Measurements from ENCODE around the gene MYH14. TPM values are rescaled to one million over a fixed set of nuclear protein-coding genes. Genes with fewer than 3 reads are reported as not detected.

MYH14 gene
- total and polyA plus RNA-seq, 2 experiments from 2014 or later: 40.9 to 64.4 TPM

DNA sequence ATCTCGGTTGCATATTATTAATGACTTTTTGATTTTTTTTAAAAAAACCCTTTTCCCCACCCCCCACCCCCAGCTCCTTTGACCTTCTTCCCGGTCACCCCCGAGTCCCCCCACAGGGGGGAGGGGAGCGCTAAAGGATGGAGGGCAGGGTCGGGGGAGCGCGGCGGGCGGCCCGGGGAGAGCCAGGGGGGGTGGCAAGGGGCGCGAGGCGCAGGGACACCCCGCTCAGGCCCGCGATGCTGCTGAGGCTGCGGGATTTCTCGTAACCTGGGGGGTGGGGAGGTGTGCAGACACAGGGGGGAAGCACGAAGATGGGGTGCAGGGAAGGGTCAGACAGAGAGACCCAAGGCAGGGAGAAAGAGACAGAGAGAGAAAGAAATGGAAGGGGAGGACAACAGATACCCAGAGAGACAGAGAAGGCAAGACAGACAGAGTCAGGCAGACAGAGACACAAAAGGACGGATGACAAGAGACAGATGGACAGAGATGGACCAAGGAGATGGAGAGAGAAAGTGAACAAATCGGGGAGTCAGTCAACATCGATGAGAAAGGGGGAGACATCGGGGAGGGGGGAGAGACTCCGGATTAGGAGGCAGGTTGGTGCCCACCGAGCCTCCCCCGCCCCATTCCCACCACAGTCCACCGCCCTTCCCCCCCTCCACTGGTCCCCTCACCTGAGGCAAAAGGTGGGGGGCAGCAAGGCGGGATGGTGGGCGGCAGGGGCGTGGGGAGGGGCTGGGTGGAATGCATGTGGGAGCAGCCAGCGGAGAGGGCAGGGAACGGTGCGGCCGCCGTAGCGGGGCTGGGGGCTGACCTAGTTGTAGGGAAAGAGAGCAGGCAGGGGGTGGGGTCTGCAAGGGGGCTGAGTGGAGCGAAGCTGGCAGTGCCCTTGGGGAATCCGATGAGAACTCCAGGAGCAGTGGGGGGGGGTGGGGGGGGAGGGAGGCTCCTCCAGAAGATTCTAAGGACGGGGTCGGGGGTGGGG is 111.6 kb downstream of the MYH14 start:
- Histone ChIP-seq H3K27me3 (peaks cover 50% of the 10 kb centered on the region), H3K27ac (no peak overlapping the region), H4K20me1 (ENCODE audit: insufficient read depth, poor library complexity, severe bottlenecking) (no peaks in the 10 kb centered on the region), H3K4me3 (no peak overlapping the region), H3K9me3 (ENCODE audit: low read depth) (no peaks in the 10 kb centered on the region), H2AFZ (no peak overlapping the region), H3K79me2 (no peaks in the 10 kb centered on the region), H3K4me2 (no peak overlapping the region), H3K4me1 (ENCODE audit: insufficient read depth) (no peaks in the 10 kb centered on the region), H3K9me2 (replicated peaks; ENCODE audit: insufficient read depth) (no peaks in the 10 kb centered on the region), H3K36me3 (replicated peaks; ENCODE audit: insufficient read depth, low read depth) (no peaks in the 10 kb centered on the region)
- WGBS (ENCODE audit: low lambda C conversion rate, missing lambda C conversion rate): 0% methylated on average over 2 of the region's 40 CpGs
- TF ChIP-seq EZH2phosphoT487 (IDR thresholded peaks at IDR 0.05; ENCODE audit: low read depth, severe bottlenecking, unreplicated experiment): no peak
- TF ChIP-seq EZH2 (IDR thresholded peaks at IDR 0.05; ENCODE audit: borderline replicate concordance): peak; percentile 45
- TF ChIP-seq, protein P1, sequence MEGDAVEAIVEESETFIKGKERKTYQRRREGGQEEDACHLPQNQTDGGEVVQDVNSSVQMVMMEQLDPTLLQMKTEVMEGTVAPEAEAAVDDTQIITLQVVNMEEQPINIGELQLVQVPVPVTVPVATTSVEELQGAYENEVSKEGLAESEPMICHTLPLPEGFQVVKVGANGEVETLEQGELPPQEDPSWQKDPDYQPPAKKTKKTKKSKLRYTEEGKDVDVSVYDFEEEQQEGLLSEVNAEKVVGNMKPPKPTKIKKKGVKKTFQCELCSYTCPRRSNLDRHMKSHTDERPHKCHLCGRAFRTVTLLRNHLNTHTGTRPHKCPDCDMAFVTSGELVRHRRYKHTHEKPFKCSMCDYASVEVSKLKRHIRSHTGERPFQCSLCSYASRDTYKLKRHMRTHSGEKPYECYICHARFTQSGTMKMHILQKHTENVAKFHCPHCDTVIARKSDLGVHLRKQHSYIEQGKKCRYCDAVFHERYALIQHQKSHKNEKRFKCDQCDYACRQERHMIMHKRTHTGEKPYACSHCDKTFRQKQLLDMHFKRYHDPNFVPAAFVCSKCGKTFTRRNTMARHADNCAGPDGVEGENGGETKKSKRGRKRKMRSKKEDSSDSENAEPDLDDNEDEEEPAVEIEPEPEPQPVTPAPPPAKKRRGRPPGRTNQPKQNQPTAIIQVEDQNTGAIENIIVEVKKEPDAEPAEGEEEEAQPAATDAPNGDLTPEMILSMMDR (IDR thresholded peaks at IDR 0.05; ENCODE audit: poor library complexity): no peak
- DNase-seq (ENCODE audit: low spot score): no peak

DNA sequence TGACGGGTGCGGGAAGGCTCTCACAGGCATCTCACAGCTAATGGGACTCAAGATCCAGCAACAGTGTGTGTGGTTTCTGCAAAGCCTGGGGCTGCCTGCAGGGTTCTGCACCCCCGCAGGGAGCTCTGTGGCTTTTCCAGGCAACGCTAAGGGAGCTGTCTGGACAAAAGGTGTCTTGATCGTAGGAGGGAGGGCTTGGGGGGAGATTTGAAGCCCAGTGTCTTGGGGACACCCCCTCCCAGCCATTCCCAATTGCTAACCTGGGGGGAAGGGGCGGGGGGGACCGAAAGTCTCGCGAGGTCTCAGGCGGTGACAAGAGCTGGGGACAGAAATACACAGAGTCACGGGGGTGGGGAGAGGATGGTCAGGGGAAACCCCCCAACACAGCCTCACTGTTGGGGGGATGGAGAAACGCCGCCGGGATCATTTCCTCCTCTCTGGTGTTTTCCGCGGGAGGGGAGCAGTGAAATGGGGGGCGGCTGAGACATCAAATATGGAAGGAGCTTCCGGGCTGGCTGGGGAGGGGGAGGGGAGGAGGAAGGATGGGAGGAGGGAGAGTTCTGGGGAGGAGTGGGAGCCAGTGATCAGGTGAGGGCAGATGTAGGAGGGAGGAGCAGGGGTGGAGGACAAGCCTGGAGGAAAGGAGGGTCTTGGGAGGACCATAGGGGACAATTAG is 112.5 kb downstream of the MYH14 start:
- Histone ChIP-seq H3K9me3 (ENCODE audit: low read depth) (no peaks in the 10 kb centered on the region), H3K79me2 (no peaks in the 10 kb centered on the region), H3K4me3 (no peak overlapping the region), H4K20me1 (ENCODE audit: insufficient read depth, poor library complexity, severe bottlenecking) (no peaks in the 10 kb centered on the region), H3K9me2 (replicated peaks; ENCODE audit: insufficient read depth) (no peaks in the 10 kb centered on the region), H3K27me3 (peaks cover 50% of the 10 kb centered on the region), H3K27ac (no peak overlapping the region), H2AFZ (no peak overlapping the region), H3K4me2 (peak overlapping the region; percentile 66), H3K36me3 (replicated peaks; ENCODE audit: insufficient read depth, low read depth) (no peaks in the 10 kb centered on the region), H3K4me1 (ENCODE audit: insufficient read depth) (no peaks in the 10 kb centered on the region)
- DNase-seq (ENCODE audit: low spot score): no peak
- TF ChIP-seq EZH2phosphoT487 (IDR thresholded peaks at IDR 0.05; ENCODE audit: low read depth, severe bottlenecking, unreplicated experiment) (no peak), EZH2 (IDR thresholded peaks at IDR 0.05; ENCODE audit: borderline replicate concordance) (peak; percentile 2)
- TF ChIP-seq, protein P1 (IDR thresholded peaks at IDR 0.05; ENCODE audit: poor library complexity): peak; percentile 6
- 3% methylated on average over 10 of the region's 18 CpGs for WGBS (ENCODE audit: low lambda C conversion rate, missing lambda C conversion rate)

DNA sequence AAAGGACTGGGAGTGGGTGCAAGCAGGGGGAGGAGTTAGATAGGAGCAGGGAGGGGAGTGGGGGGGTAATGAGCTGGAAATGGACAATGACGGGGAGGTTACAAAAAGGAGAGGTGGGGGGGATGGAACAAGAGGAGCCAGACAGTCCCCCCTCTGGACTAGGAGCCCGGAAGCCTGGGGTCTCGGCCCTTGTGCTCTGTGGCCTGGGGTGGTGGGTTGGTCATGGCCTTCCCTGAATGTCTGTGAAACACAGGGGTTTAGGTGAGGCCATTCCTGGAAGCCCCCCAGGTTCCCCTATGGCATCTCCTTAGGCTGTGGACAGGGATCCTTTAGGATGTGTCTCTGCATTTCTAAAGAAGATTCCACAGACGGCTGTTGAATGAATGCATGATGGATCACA is 113.7 kb downstream of the MYH14 start:
- H3K4me1 ChIP-seq (ENCODE audit: insufficient read depth): no peaks in the 10 kb centered on the region
- TF ChIP-seq EZH2 (IDR thresholded peaks at IDR 0.05; ENCODE audit: borderline replicate concordance): no peak
- TF ChIP-seq, protein P1 (IDR thresholded peaks at IDR 0.05; ENCODE audit: poor library complexity): no peak
- no peaks in the 10 kb centered on the region for H3K36me3 ChIP-seq (replicated peaks; ENCODE audit: insufficient read depth, low read depth)
- H3K9me3 ChIP-seq (ENCODE audit: low read depth): no peaks in the 10 kb centered on the region
- no peaks in the 10 kb centered on the region for H3K79me2 ChIP-seq
- H3K27ac ChIP-seq: no peak overlapping the region
- peaks cover 45% of the 10 kb centered on the region for H3K27me3 ChIP-seq
- H3K9me2 ChIP-seq (replicated peaks; ENCODE audit: insufficient read depth): no peaks in the 10 kb centered on the region
- 90% methylated on average over 3 of the region's 4 CpGs for WGBS (ENCODE audit: low lambda C conversion rate, missing lambda C conversion rate)
- H3K4me2 ChIP-seq: no peak overlapping the region
- H4K20me1 ChIP-seq (ENCODE audit: insufficient read depth, poor library complexity, severe bottlenecking): no peaks in the 10 kb centered on the region
- H2AFZ ChIP-seq: no peak overlapping the region
- H3K4me3 ChIP-seq: no peak overlapping the region
- no peak for DNase-seq (ENCODE audit: low spot score)
